PC-9 (cell line): ENCODE data around the gene CLCN5.

Source experiments
- EZH2 ChIP-seq: fragments of 200-600 bp; sonication (generic); IDR thresholded peaks from 2 replicates; pipeline ENCODE4 v1.8.0; 2017; ENCODE audit warnings: antibody characterized with exemption, low read depth
- TF ChIP-seq, protein P1 (sequence below): fragments of 200-600 bp; sonication (generic); conservative IDR thresholded peaks from 2 replicates; pipeline ENCODE4 v1.6.1; 2017; ENCODE audit warnings: mixed run types, antibody characterized with exemption, mild to moderate bottlenecking, moderate library complexity

DNA sequence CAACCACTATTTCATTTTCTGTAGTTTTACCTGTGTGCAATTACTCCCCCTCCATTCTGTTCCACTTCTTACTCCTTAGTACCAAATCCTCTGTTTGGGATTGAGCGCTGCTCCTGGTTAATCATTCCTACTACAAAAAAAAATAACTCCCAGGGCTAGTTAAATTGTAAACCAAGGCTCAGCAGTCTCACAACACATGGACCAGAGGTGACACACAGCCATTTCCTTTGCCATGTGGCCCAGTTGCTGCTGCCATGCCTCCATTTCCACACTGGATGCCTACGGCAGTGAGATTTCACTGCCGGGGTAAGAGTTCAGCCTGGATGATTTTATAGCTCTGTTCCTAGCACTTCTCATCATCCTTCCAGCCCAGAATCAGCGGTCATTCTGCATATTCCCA lies 171.2 kb downstream of the CLCN5 start:
- TF ChIP-seq, protein P1, sequence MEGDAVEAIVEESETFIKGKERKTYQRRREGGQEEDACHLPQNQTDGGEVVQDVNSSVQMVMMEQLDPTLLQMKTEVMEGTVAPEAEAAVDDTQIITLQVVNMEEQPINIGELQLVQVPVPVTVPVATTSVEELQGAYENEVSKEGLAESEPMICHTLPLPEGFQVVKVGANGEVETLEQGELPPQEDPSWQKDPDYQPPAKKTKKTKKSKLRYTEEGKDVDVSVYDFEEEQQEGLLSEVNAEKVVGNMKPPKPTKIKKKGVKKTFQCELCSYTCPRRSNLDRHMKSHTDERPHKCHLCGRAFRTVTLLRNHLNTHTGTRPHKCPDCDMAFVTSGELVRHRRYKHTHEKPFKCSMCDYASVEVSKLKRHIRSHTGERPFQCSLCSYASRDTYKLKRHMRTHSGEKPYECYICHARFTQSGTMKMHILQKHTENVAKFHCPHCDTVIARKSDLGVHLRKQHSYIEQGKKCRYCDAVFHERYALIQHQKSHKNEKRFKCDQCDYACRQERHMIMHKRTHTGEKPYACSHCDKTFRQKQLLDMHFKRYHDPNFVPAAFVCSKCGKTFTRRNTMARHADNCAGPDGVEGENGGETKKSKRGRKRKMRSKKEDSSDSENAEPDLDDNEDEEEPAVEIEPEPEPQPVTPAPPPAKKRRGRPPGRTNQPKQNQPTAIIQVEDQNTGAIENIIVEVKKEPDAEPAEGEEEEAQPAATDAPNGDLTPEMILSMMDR: no peak
- no peak for TF ChIP-seq EZH2
